Bone marrow (tissue), 2 donors: Measurements from ENCODE around the gene NSD2.

Experiments
- DNase-seq, 2 donors: peaks; one replicate each; lab custom pipeline; 2025; lab: John Stamatoyannopoulos, UW

NSD2 gene

GRCh38 chr4:1864076-1865008 lies 6.9 kb upstream of the NSD2 start:
- no peak for DNase-seq

- DNase-seq, result no peak
Observed at GRCh38 chr4:1866189-1866661, 5.0 kb upstream of the NSD2 start.

GRCh38 chr4:1868293-1868692 lies 2.9 kb upstream of the NSD2 start:
- DNase-seq, result no peak

GRCh38 chr4:1868912-1869311 lies 2.3 kb upstream of the NSD2 start:
- DNase-seq, result no peak

DNA sequence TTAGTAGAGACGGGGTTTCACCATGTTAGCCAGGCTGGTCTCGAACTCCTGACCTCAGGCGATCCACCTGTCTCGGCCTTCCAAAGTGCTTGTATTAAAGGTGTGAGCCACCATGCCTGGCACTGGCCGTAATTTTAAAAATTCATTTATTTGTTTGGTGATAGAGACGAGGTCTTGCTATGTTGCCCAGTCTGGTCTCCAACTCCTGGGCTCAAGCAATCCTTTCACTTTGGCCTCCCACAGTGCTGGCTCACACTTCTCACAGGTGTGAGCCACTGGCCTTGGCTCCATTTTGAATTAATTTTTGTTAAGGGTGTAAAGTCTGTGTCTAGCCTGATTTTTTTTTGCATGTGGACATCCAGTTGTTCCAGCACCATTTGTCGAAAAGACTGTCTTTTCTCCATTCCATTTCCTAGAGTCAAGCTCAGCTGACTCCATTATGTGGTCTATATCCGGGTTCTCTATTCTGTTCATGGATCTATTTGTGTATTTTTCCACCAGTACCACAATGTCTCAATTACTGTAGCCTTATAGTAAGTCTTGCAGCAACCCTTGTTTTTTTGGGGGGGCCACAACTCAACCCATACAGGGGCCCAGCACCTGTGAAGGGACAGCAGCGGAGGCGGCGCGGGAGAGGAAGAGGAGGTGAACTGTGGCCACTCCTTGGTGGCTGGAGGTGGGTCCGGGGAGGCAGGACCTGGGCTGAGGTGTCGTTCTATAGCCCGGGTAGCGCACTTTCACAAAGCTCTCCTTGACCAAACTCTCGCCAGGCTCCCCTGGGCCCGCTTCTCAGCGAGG lies 1.5 kb upstream of the NSD2 start:
- DNase-seq, result no peak

DNA sequence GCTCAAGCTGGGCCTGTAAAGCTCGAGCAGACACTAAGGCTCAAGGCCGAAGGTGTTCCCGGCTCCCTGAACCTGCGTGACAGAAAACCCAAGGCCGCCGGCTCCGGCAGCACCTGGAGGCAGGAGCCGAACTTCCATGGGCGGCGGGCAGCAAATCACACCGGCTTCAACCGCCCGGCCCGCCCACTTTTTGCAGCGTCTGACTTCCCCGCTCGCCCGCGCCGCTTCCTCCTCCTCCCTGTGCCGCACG lies 940 bp upstream of the NSD2 start:
- peak in 1 of 2 donors; percentile 70 for DNase-seq

DNA sequence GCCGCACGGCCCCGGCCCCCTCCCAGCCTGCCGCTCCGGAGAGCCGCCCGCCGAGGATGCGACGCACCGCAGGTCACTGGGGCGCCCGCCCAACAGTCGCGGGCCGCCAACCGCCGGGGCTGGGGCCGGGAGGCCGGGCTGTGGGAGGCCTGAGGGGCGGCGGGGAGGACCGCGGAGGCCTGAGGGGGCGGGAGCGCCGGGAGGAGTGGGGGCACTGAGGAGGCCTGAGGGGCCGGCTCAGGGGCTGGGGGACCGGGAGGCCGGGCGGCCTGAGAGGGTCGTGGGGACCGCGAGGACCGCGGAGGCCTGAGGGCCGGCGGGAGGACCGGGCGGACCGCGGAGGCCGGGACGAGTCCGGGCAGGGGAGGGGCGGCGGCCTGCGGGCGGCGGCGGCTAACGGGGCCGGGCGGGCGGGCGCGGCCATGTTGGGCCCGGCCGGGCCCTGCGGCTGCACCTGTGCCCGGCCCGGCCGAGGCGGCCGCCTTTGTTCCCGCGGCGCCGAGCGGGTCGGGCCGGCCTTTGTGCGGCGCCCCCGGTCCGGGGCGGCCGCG lies 353 bp downstream of the NSD2 start:
- peak in 1 of 2 donors; percentile 35 for DNase-seq

DNA sequence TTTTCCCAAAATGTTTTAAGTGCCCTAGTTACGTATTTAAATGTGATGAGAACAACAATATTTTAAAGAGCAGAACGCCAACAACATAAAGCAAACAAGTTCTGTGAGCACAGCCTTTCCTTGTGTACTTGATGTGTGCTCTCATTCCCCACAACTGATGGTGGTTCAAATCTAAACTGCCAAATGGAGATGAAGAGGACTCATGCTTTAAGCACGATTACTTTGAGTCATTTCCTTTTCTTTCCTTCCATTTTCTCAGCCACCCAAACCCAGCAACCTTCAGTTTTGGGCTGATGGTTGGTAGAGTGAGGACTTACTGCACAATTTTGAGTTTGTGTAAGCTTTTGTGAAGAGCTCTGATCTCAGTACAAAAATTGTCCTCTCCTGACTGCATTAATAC lies 1.7 kb downstream of the NSD2 start:
- peak in 1 of 2 donors; percentile 25 for DNase-seq

- DNase-seq, result no peak
Observed at GRCh38 chr4:1873291-1873690, 2.1 kb downstream of the NSD2 start.

- no peak for DNase-seq
Observed at GRCh38 chr4:1873776-1874175, 2.6 kb downstream of the NSD2 start.

- no peak for DNase-seq
Observed at GRCh38 chr4:1874201-1874600, 3.0 kb downstream of the NSD2 start.

DNA sequence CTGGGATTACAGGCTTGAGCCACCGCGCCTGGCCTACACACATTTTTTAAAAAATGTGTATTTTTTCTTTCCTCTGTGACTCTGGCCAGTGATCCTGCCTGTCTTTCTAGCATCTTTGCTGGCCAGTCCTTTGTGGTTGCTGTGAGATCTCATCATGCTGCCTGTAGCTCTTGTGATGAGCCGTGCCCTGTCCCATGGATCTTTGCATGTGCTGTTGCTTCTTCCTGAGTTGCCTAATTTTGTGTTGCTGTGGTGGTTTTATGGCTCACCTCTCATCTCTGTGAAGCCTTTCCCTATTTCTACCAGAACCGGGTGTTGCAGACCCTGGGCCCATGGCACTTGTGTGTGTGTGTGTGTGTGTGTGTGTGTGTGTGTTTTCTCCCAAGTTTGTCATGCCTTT lies 8.3 kb downstream of the NSD2 start:
- DNase-seq, result no peak

- DNase-seq, result no peak
Observed at GRCh38 chr4:1880332-1880731, 9.1 kb downstream of the NSD2 start.

GRCh38 chr4:1882850-1883271 lies 11.7 kb downstream of the NSD2 start:
- DNase-seq, result no peak

GRCh38 chr4:1883583-1883982 lies 12.4 kb downstream of the NSD2 start:
- no peak for DNase-seq

DNA sequence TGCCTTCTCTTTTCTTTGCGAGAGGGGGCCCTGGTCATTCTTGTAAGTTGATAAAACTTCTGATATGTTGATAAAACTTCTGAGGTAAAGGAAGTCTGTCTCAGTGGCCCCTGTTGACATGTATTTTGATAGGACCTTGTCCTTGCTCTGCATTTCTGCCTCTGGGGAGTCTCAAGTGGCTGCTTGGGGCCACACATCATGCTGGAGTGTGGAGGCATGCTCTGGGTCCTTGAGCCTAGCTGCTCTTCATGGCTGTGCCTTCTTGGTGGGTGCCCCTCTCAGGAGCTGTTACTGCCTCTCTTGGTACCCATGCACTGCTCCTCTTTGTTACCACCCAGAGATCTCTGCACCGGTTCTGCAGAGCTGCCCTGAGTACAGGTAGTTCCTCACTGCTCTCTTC lies 14.2 kb downstream of the NSD2 start:
- no peak for DNase-seq

GRCh38 chr4:1887052-1887451 lies 15.9 kb downstream of the NSD2 start:
- no peak for DNase-seq

- DNase-seq, result no peak
Observed at GRCh38 chr4:1890979-1891570, 19.9 kb downstream of the NSD2 start.

- DNase-seq, result no peak
Observed at GRCh38 chr4:1895971-1896657, 24.9 kb downstream of the NSD2 start.

DNA sequence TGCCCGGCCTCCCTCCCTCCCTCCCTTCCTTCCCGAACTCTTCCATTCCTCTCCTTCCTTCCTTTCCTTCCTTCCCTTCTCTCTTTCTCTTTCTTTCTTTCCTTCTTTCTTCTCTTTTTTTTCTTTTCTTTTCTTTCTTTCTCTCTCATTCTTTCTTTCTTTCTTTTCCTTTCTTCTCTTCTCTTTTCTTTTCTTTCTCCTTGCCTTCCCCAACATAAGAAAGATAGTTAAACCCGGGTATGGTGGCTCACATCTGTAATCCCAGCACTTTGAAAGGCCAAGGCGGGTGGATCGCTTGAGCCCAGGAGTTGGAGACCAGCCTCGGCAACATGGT lies 25.4 kb downstream of the NSD2 start:
- DNase-seq, result no peak

- DNase-seq, result no peak
Observed at GRCh38 chr4:1898007-1898406, 26.8 kb downstream of the NSD2 start.

GRCh38 chr4:1898681-1899080 lies 27.5 kb downstream of the NSD2 start:
- no peak for DNase-seq
